HepG2 (cell line): Measurements from ENCODE around the gene RNF13. TPM values are rescaled to one million over a fixed set of nuclear protein-coding genes. Genes with fewer than 3 reads are reported as not detected.

Experiments
- BCL6 ChIP-seq: IDR thresholded peaks from 2 replicates; pipeline ENCODE4 v1.6.1; 2016; ENCODE audit warnings: missing genetic modification reagents, missing compliant biosample characterization
- CAMTA2 ChIP-seq: sonication (generic); formaldehyde crosslinking; IDR thresholded peaks from 2 replicates; pipeline ENCODE4 v1.4.0; 2020; ENCODE audit warnings: mild to moderate bottlenecking, missing genetic modification reagents, borderline replicate concordance
- CREB1 ChIP-seq, 2 experiments: fragments of 450-650 bp in 1 of 2; IDR thresholded peaks; 2 replicates each; pipeline ENCODE4 v1.6.1; 2016 to 2017; ENCODE audit warnings: control low read depth in 1 of 2, mild to moderate bottlenecking in 1 of 2, missing compliant biosample characterization in 1 of 2, missing genetic modification characterization in 1 of 2
- CREM ChIP-seq, 2 experiments: sonication (generic) in 1 of 2; formaldehyde crosslinking in 1 of 2; IDR thresholded peaks; 2 replicates each; pipeline versions ENCODE4 v1.4.0 to v1.6.1; 2016 to 2020; ENCODE audit warnings: antibody characterized with exemption in 1 of 2, mild to moderate bottlenecking in 1 of 2, missing genetic modification reagents in 1 of 2
- GZF1 ChIP-seq: sonication (generic); formaldehyde crosslinking; IDR thresholded peaks from 2 replicates; pipeline ENCODE4 v1.5.1; 2020; ENCODE audit warnings: mild to moderate bottlenecking, missing genetic modification reagents
- HDAC2 ChIP-seq: sonication (generic); formaldehyde crosslinking; IDR thresholded peaks from 2 replicates; pipeline ENCODE4 v1.4.0; 2020; ENCODE audit warnings: missing genetic modification reagents
- KDM5B ChIP-seq: sonication (generic); formaldehyde crosslinking; IDR thresholded peaks from 2 replicates; pipeline ENCODE4 v1.4.0; 2020; ENCODE audit warnings: missing genetic modification reagents, mild to moderate bottlenecking, borderline replicate concordance
- SIN3B ChIP-seq: fragments of 150-350 bp; IDR thresholded peaks from 2 replicates; pipeline ENCODE4 v1.6.1; 2014; ENCODE audit warnings: low read length
- TCF7L2 ChIP-seq: IDR thresholded peaks from 2 replicates; pipeline ENCODE4 v1.6.1; 2011; ENCODE audit warnings: mild to moderate bottlenecking, low read depth, low read length, moderate library complexity
- ZFP82 ChIP-seq: sonication (generic); formaldehyde crosslinking; IDR thresholded peaks from 2 replicates; pipeline ENCODE4 v1.5.1; 2020; ENCODE audit warnings: mild to moderate bottlenecking, missing genetic modification reagents, borderline replicate concordance
- ZFP90 ChIP-seq: sonication (generic); formaldehyde crosslinking; IDR thresholded peaks from 2 replicates; pipeline ENCODE4 v1.8.0; 2022; ENCODE audit warnings: missing genetic modification reagents, mild to moderate bottlenecking, inconsistent platforms, borderline replicate concordance
- ZNF136 ChIP-seq: sonication (generic); formaldehyde crosslinking; IDR thresholded peaks from 2 replicates; pipeline ENCODE4 v1.8.1; 2022; ENCODE audit warnings: low read depth, mild to moderate bottlenecking, moderate library complexity, missing genetic modification reagents
- ZNF256 ChIP-seq: sonication (generic); formaldehyde crosslinking; conservative IDR thresholded peaks from 2 replicates; pipeline ENCODE4 v1.4.0; 2020; ENCODE audit warnings: missing genetic modification reagents
- ZNF33B ChIP-seq: sonication (generic); formaldehyde crosslinking; IDR thresholded peaks from 2 replicates; pipeline ENCODE4 v1.5.1; 2020; ENCODE audit warnings: mild to moderate bottlenecking, missing genetic modification reagents
- ZNF503 ChIP-seq: sonication (generic); formaldehyde crosslinking; IDR thresholded peaks from 2 replicates; pipeline ENCODE4 v1.4.0; 2020; ENCODE audit warnings: missing genetic modification reagents
- ZNF543 ChIP-seq: sonication (generic); formaldehyde crosslinking; IDR thresholded peaks from 2 replicates; pipeline ENCODE4 v1.4.0; 2020; ENCODE audit warnings: mild to moderate bottlenecking, missing genetic modification reagents
- ZNF546 ChIP-seq: sonication (generic); formaldehyde crosslinking; conservative IDR thresholded peaks from 2 replicates; pipeline ENCODE4 v1.8.1; 2023; ENCODE audit warnings: mild to moderate bottlenecking, missing genetic modification reagents
- ZNF567 ChIP-seq: sonication (generic); formaldehyde crosslinking; IDR thresholded peaks from 2 replicates; pipeline ENCODE4 v1.8.1; 2023; ENCODE audit warnings: mild to moderate bottlenecking, missing genetic modification reagents, borderline replicate concordance
- ZNF629 ChIP-seq: sonication (generic); formaldehyde crosslinking; conservative IDR thresholded peaks from 2 replicates; pipeline ENCODE4 v1.5.0; 2020; ENCODE audit warnings: missing genetic modification reagents
- polyA plus RNA-seq, 8 experiments: library from polyadenylated mRNA; depleted of rRNA in 3 of 8; stranded (reverse) in 7 of 8; unstranded in 1 of 8; fragments of >200 nt; fragmentation: Illumina TruSeq in 4 of 8; extraction: Trizol in 4 of 8; gene quantifications; 2 replicates each; pipeline versions ENCODE4 v1.2.1 to v1.2.3, GENCODE V29; 2011 to 2016; ENCODE audit warnings: low read depth in 4 of 8, missing spikeins in 1 of 8, mixed read lengths in 1 of 8; ENCODE audit not compliant: insufficient read depth in 1 of 8
- total RNA-seq, 5 experiments: library from RNA; depleted of rRNA; stranded (reverse); fragments of >200 nt; fragmentation: Illumina TruSeq; extraction: Trizol; gene quantifications; 2 replicates each; pipeline ENCODE4 v1.2.3, GENCODE V29; 2016; ENCODE audit warnings: low read depth in 1 of 5
- TF ChIP-seq, protein P1 (sequence below): IDR thresholded peaks from 2 replicates; pipeline ENCODE4 v1.6.1; 2016; ENCODE audit warnings: low read depth, missing genetic modification reagents, missing compliant biosample characterization
- TF ChIP-seq, protein P2 (sequence below): sonication (generic); formaldehyde crosslinking; IDR thresholded peaks from 2 replicates; pipeline ENCODE4 v1.8.0; 2022; ENCODE audit warnings: mild to moderate bottlenecking, missing genetic modification reagents

The RNF13 gene
- total and polyA plus RNA-seq, 2 of the 13 experiments (the other 11 are each of a cell fraction or from before 2014, with no cell fraction given) = 39.8 to 46.0 TPM

DNA sequence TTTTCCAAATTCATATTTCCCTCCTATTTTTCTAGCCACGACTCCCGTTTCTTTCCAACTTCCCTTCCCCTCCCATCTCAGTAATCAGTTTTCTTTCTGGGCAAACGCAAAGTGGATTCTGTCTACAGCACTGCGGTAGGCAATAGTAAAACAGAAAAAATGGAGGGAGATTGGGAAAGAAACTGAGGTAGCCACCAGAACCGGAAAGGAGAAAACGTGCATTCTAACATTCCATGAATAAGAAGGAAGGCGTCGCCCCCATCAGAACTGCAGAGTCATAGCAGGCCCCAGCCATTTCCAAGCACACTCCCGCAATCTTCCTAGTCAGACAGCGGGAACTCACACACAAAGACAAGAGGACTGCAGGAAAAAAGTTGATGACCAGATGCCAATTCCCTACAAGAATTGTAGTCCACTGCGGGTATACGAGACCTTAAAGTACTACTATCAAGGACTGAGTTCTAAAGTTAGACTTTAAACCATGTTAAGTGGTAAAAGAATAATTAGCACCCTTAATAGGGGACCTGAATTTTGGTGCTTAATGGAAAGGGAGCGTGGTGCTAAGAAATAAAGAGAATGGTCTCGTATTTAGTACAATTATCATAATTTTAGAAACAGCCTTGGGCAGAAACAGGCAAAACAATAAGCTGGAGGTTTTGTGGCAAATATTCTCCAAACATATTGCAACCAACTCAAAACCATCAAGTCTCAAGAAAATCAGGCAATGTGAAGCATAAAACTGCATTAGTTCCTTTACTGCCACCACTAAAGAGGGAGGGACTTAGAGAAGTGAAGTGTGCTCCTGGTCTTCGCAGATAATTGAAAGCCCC, 156.3 kb downstream of the RNF13 start (continued):
- no peak for TF ChIP-seq ZFP90 (CRISPR knock-in tag)
- no peak for TF ChIP-seq ZNF256 (CRISPR knock-in tag)
- no peak for TF ChIP-seq CAMTA2
- no peak for TF ChIP-seq CREB1 (IDR thresholded peaks at IDR 0.05)
- peak; percentile 39 for TF ChIP-seq CREB1 (CRISPR knock-in tag; IDR thresholded peaks at IDR 0.05)
- TF ChIP-seq, protein P1, sequence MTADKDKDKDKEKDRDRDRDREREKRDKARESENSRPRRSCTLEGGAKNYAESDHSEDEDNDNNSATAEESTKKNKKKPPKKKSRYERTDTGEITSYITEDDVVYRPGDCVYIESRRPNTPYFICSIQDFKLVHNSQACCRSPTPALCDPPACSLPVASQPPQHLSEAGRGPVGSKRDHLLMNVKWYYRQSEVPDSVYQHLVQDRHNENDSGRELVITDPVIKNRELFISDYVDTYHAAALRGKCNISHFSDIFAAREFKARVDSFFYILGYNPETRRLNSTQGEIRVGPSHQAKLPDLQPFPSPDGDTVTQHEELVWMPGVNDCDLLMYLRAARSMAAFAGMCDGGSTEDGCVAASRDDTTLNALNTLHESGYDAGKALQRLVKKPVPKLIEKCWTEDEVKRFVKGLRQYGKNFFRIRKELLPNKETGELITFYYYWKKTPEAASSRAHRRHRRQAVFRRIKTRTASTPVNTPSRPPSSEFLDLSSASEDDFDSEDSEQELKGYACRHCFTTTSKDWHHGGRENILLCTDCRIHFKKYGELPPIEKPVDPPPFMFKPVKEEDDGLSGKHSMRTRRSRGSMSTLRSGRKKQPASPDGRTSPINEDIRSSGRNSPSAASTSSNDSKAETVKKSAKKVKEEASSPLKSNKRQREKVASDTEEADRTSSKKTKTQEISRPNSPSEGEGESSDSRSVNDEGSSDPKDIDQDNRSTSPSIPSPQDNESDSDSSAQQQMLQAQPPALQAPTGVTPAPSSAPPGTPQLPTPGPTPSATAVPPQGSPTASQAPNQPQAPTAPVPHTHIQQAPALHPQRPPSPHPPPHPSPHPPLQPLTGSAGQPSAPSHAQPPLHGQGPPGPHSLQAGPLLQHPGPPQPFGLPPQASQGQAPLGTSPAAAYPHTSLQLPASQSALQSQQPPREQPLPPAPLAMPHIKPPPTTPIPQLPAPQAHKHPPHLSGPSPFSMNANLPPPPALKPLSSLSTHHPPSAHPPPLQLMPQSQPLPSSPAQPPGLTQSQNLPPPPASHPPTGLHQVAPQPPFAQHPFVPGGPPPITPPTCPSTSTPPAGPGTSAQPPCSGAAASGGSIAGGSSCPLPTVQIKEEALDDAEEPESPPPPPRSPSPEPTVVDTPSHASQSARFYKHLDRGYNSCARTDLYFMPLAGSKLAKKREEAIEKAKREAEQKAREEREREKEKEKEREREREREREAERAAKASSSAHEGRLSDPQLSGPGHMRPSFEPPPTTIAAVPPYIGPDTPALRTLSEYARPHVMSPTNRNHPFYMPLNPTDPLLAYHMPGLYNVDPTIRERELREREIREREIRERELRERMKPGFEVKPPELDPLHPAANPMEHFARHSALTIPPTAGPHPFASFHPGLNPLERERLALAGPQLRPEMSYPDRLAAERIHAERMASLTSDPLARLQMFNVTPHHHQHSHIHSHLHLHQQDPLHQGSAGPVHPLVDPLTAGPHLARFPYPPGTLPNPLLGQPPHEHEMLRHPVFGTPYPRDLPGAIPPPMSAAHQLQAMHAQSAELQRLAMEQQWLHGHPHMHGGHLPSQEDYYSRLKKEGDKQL (CRISPR knock-in tag) = no peak
- TF ChIP-seq, protein P2, sequence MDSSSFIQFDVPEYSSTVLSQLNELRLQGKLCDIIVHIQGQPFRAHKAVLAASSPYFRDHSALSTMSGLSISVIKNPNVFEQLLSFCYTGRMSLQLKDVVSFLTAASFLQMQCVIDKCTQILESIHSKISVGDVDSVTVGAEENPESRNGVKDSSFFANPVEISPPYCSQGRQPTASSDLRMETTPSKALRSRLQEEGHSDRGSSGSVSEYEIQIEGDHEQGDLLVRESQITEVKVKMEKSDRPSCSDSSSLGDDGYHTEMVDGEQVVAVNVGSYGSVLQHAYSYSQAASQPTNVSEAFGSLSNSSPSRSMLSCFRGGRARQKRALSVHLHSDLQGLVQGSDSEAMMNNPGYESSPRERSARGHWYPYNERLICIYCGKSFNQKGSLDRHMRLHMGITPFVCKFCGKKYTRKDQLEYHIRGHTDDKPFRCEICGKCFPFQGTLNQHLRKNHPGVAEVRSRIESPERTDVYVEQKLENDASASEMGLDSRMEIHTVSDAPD (CRISPR knock-in tag) = 0 out of 2 replicates have a peak, but pooled peaks have one; percentile 24
- TF ChIP-seq ZNF503 = no peak
- no peak for TF ChIP-seq ZNF546 (CRISPR knock-in tag)
- no peak for TF ChIP-seq ZNF629 (CRISPR knock-in tag)
- no peak for TF ChIP-seq GZF1
- no peak for TF ChIP-seq KDM5B (CRISPR knock-in tag)
- no peak for TF ChIP-seq TCF7L2
- TF ChIP-seq ZNF543 (CRISPR knock-in tag) = no peak
- TF ChIP-seq ZNF33B (CRISPR knock-in tag) = 0 out of 2 replicates have a peak, but pooled peaks have one; percentile 26
- no peak for TF ChIP-seq ZNF136 (CRISPR knock-in tag)
- no peak for TF ChIP-seq HDAC2
- no peak for TF ChIP-seq CREM (IDR thresholded peaks at IDR 0.05)
- TF ChIP-seq CREM (CRISPR knock-in tag; IDR thresholded peaks at IDR 0.05) = no peak
- TF ChIP-seq ZFP82 = no peak
- TF ChIP-seq BCL6 = 0 out of 2 replicates have a peak, but pooled peaks have one; percentile 13
- TF ChIP-seq ZNF567 (CRISPR knock-in tag) = no peak
- TF ChIP-seq SIN3B = peak; percentile 65; the same call in 1 of the 2 replicates
